HG03066 (cell line): ENCODE results near the gene PLEKHA7.

ENCODE experiments used
- ATAC-seq: cut with Tn5 transposase; IDR thresholded peaks from one replicate; pipeline ENCODE4 v1.9.1; 2021; ENCODE audit warnings: low read depth; ENCODE audit not compliant: unreplicated experiment

The PLEKHA7 gene

DNA sequence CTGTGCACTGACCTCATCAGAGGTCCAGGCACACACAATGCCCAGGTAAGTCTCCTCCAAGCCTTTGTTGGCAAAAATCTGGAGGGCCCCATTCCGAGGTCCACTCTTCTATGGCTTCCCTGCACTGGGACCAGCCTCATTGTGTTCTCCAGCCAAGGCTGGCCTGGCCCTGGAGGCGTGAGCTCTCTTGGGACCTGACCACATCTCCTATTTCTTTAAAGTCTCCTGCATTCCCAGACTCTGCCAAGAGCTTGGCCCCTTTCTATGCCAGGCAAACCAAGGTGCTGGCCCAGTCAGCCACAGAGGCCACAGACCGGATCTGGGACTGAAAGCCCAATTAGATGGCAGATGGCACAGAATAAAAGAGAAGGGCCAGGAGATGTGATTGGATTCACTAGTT is 220.7 kb downstream of the PLEKHA7 start:
- no peak for ATAC-seq

DNA sequence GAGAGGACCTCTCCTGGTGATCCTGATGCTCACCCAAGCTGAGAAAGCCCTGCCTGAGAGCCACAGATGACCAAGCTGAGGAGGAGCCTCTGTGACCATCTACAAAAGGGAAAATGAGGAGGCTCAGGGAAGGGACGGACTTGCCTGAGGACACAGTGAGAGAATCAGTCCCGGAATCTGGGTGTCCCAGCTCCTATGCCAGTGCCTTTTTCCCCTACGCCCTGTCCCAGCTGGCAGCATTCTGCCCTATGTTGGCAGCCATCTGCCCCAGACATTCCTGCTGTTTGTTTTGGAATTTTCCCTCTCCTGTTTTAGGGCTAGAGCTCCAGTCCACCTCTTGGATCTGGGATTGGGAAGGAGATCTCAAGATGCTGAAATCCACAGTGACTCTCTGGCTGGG is 221.2 kb downstream of the PLEKHA7 start:
- no peak for ATAC-seq

DNA sequence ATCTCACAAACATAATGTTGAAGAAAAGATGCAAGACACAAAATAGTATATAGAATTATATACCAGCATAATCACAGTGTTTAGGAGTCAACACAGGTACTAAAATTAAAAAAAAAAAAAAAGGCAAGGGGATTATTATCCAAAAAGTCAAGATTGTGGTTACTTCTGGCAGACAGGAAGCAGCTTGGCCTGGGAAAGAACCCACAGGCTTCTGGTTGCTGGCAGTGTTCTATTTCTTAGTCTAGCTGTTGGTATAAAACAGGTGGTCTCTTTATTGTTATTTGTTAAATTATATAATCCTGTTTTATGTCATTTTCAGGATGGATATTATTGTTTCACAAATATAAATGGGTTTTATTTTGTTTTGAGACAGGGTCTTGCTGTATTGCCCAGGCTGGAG is 221.8 kb downstream of the PLEKHA7 start:
- no peak for ATAC-seq

DNA sequence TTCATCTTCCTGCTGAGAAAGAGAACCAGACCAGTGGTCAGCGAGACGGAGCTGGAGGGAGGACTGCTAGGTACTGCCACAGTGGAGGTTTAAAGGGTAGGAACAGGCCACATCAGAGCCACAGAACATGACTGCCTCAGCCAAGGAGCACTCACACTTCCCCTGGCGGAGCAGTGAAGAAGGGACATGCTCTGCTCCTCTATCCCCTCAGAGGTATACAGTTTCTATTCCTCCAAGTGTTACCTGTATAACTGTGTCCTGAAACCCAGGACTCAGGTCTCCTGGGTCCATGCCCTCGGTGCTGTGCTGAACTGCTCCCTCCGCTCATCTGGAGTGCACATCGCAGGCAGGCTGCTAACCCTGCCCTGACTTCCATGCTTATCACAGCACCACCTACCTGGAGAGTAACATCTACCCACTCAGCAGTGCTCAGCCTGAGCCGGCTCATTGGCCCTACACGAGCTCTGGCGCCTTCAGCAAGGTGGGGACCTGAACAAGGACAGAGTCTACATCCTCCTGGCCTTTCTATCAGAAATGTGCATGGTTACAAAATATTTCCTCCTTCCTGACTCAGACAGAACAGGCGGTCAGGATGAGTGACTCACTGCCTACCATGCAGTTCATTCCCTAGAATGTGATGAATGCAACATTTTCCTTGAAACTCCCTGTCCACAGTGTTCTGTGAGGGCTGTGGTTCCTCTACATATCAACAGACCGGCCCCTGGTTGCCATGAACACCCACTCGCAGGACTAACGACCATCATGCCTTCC is 222.8 kb downstream of the PLEKHA7 start:
- no peak for ATAC-seq

DNA sequence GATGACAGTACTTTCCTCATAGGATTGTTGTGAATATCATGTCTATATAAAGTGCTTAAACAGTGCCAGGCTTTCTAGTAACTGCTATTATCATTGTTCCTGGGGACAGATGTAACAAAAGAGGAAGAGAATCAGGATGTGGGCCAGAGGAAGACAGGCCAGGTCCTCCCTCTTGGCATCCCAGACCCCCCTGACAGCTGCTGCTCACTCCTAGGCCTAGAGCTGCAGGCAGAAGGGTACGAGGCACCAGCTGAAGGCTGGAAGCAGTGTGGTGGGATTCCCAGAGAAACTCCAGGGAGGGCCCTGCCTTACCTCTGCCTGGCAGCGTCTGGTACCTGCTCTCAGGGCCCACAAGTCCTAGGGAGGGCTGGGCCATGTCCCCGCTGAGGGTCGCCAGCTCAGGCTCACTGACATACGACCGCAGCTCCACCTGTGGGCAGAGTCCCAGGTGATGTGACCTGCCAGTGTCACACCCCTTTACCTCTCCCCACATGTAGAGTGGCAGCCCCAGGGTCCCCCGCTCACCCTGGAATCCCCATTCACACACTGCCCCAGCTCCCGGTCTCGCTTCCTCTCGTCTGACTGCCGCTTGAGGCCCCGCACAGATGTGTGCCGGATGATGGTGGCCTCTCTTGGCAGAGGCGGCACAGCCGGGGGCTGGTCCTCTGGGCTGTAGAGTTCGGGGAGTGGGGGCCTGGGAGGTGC is 223.6 kb downstream of the PLEKHA7 start:
- no peak for ATAC-seq

DNA sequence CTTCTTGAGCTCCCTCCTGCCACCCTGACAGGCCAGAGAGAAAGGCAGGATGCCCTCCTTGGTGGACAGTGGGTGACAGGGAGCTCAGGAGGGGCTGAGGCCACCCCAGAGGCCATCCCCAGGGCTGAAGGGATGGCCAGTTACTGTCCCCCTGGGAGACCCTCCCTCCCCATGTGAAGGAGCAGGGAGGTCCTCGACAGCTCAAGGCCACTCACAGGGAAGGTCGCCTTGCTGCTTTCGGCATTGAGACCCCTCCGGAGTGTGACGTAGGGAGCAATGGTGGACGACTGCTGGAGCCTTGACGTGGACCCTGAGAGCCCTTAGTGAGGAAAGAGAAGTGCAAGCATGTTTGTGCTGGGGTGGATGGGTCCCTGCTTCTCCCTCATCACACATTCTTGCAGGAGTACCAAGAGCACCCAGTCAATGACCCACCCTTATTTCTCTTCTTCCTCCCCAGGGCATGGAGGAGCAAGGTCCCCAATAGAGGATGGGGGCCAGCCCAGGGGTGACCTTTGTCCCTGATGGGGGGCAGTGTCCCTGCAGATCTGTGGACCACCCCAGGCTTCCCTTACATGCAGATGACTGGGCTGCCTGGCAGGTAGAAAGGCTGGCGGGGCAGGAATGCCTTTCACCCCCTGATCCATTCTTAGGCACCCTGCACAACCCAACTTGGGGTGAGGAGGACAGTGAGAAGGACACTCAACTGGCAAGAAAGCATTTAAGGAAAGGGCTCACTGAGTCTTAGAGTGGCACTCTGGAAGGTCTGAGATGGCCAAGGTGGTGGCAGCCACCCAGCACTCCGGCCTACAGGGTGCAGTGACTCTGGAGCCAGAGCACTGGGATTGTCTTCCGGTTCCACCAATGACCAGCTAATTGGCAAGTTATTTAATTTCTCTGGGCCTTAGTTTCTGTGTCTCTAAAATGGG is 224.4 kb downstream of the PLEKHA7 start:
- no peak for ATAC-seq

DNA sequence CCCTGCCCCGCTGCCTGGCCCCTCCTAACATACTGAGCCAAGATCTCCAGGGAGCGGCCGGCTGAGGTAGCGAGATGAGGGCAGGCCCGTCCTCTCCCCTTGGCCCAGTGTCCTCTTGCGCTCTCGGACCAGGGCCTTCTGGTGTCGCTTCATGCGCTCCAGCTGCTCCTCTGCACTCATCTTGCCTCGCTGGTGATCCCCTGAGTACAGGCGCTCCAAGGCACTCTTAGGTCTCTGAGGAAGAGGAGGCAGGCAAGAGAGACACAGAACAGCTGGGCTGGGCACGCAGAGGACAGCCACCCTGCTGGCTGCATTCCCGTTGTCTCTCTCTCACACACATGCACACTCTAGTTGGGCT is 225.2 kb downstream of the PLEKHA7 start:
- ATAC-seq = no peak

DNA sequence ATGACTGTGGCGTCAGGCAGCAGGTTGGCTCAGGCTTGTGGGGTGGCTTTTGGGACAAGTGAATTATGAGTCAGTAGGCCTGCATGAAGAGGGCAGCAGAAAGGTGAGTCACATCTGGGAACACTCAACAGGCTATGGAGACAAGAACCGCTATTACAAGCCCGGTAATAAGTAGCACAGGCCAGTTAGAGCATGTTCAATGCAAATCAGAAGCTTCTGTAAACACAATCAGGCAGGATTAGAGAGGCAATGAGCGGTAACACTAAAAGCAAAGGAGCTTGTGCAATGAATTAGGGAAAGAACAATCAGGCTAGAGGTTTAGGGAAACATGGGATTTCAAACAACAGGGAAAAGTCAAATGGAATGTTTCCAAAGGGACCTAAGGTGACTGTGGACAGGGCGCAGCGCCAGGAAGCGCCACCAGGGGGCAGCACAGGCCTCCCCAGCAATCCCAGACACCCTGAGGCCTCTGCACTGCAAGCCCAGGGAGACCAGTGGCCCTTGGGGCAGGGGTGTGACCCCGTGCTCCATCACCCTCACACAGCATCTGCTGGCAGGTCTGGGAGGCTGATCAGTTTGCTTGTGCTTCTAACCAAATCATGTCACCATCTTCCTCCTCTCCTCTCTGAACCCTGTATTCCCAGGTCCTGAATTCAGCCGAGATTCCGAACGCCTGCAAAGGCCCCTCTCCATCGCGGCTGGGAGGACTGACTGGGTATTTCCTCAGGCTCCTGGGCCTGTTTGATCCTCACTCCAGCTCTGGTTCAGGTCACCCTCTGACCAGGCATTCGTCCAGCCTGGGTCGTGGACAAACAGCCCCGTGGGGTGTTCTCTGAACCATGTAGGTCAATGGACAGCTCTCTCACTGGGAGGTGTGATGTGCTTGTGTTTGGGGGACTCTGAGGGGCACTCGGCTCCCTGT is 225.8 kb downstream of the PLEKHA7 start:
- peak; percentile 59 for ATAC-seq

- no peak for ATAC-seq
Measured at GRCh38 chr11:16787035-16787742, 227.0 kb downstream of the PLEKHA7 start.

- no peak for ATAC-seq
Measured at GRCh38 chr11:16786131-16786530, 228.1 kb downstream of the PLEKHA7 start.

- peak; percentile 83 for ATAC-seq
Measured at GRCh38 chr11:16785520-16786128, 228.6 kb downstream of the PLEKHA7 start.

GRCh38 chr11:16784666-16785065 is 229.5 kb downstream of the PLEKHA7 start:
- ATAC-seq = no peak

- ATAC-seq = no peak
Measured at GRCh38 chr11:16784097-16784496, 230.1 kb downstream of the PLEKHA7 start.

DNA sequence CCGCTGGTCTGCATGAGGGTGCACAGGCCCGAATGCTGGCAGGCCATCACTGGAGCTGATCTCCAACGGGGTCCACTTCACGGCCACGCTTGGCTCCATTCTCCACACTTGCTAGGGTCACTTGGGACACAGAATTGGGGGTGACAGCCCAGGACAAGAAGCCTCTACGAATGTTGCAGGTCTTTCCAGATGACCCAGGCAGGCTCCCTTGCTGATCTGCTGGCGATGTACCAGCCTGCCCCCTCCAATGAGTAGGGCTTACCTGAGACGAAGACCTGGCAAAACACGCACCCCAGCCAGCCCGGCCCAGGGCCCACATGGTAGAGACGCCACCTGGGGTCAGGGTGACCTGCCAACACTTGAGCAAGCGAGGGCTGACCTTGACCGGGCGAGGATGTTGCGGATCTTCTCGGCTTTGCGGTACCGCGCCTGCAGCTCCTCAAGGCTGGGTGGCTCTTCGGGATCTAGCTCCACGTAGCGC is 230.9 kb downstream of the PLEKHA7 start:
- ATAC-seq = no peak

DNA sequence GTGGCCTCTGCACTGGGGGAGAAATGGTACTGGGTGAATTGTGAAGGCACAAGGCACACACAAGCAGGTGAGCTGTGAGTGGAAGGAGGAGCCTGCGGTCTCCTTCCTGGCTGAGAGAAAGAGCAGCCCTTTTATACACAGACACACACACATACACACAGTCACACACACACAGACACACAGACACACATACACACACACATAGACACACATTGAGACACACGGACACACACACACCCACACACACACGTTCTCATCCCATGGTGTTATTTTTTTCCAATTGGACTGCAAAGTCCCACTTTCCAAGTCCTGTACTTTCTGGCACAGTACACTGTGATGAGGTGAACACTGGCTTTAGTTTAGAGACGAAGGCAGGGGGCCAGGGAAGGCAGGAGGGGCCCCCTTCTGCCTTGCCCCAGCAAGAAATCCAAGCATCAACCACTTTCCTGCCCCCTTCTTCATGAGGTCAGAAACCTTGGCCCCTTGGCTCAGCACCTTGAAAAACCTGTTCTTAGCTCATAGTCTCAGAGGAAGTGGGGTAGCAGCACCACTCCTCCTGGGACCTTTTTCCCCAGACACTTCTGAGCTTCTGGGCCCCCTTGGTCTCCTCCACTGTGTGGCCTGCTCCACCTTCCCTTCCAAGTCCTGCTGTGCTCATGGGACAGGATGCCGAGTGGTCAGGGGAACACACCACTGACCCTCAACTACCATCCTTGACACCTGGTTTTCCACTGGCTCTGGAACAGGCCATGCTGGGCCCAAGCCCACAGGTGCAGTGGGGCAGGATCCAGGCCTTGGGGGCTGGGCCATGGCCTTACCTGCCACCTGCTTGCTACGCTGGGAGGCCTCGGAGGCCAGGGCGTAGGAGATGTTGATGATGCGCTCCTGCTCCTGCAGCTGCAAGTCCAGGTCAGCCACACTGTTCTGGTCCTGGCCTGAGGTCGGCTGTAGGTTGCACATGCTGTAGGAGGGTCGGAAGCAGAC is 232.0 kb downstream of the PLEKHA7 start:
- ATAC-seq = no peak

- no peak for ATAC-seq
Measured at GRCh38 chr11:16780698-16781550, 233.3 kb downstream of the PLEKHA7 start.

GRCh38 chr11:16780146-16780545 is 234.1 kb downstream of the PLEKHA7 start:
- ATAC-seq = no peak
